RWPE1 (cell line): Measurements from ENCODE around the gene PRDX1.
A peak's percentile ranks its signal among the peaks of the same experiment; 100 is the strongest.

Experiments
- CTCF ChIA-PET: fragments of 350-600 bp; sonication (Branson Sonifier 250); formaldehyde crosslinking; extraction: SDS; loops from one replicate; lab custom pipeline; 2021; lab: Yijun Ruan, JAX
- POLR2A ChIA-PET: fragments of 400-600 bp; formaldehyde crosslinking; extraction: SDS; loops from one replicate; lab custom pipeline; 2020; ENCODE audit warnings: antibody characterized with exemption; ENCODE audit not compliant: low non-redundant PET; lab: Yijun Ruan, JAX
- DNase-seq: peaks from one replicate; pipeline ENCODE4 v3.0.0; 2012; ENCODE audit warnings: low spot score
- H3K27ac ChIP-seq: fragments of 450-650 bp; 2 replicates; pipeline ENCODE4 v1.5.1; 2017
- CTCF ChIP-seq: fragments of 450-650 bp; conservative IDR thresholded peaks from 2 replicates; pipeline ENCODE4 v1.5.1; 2017; ENCODE audit warnings: low read depth, mild to moderate bottlenecking

Gene PRDX1

GRCh38 chr1:45508295-45509151 is 13.2 kb downstream of the PRDX1 start:
- peak overlapping the region; percentile 30 for H3K27ac ChIP-seq
- no peak for TF ChIP-seq CTCF
- no peak for DNase-seq
- ChIA-PET POLR2A (no interaction called here), CTCF (interaction anchor here (0.5 to 0.6 kb wide), 3 partner anchors 8 to 818 kb away, joined by 3 to 7 read pairs (median 5); no protein-coding TSS in a partner anchor)

GRCh38 chr1:45507893-45508292 is 13.8 kb downstream of the PRDX1 start:
- ChIA-PET POLR2A (no interaction called here), CTCF (interaction anchor here (0.5 kb wide), 2 partner anchors 22 to 148 kb away, joined by 3 read pairs; no protein-coding TSS in a partner anchor)
- H3K27ac ChIP-seq: peak overlapping the region; percentile 30
- TF ChIP-seq CTCF: no peak
- no peak for DNase-seq

DNA sequence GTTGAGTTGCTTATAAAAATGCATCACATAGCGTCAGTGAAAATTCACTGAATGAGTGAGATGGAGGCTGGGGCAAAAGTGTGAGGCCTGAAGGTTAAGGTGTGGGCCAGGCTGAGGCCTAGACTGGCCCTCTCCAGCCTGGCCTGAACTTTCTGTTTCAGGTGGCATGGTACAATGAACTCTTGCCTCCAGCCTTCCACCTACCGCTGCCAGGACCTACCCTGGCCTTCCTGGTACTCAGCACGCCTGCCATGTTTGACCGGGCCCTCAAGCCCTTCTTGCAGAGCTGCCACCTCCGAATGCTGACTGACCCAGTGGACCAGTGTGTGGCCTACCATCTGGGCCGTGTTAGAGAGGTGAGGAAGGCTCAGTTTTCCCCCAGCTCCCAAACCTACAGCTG is 14.5 kb downstream of the PRDX1 start:
- DNase-seq: no peak
- TF ChIP-seq CTCF: no peak
- POLR2A ChIA-PET: no interaction called here
- CTCF ChIA-PET: interaction anchor here (0.5 kb wide), 1 partner anchor 23 kb away, joined by 3 read pairs; no protein-coding TSS in a partner anchor
- H3K27ac ChIP-seq: peak overlapping the region; percentile 52

DNA sequence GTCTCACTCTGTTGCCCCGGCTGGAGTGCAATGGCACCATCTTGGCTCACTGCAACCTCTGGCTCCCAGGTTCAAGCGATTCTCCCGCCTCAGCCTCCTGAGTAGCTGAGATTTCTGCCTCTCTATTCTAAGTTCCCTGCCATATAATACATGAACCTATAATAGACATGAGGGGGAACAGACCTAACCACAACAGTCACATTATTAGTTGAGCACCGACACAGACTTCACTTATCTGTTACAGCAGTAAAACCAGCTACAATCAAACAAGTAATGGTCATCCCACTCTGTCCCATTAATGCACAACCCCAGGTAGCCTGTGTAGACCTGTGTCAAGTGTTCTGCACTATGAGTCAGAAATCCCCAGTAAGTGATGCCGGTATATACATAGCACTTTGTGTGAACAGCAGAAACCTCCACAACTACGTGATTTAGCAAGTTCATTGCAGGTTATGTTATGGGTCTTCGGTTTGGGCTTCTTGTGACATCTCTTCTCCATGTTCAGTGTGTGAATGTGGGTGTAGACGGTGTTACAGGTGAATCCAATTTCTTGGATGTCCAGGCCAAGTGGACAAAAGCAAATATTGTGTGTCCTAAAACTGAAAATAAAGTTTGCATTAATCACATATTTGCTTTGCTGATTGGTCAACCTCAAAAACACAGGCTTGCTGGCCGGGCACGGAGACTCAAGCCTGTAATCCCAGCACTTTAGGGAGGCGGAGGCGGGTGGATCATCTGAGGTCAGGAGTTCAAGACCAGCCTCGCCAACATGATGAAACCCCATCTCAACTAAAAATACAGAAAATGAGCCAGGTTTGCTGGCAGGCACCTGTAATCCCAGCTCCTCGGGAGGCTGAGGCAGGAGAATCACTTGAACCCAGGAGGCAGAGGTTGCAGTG is 18.0 kb downstream of the PRDX1 start:
- no peak for TF ChIP-seq CTCF
- POLR2A ChIA-PET: no interaction called here
- no peak for DNase-seq
- CTCF ChIA-PET: no interaction called here
- no peak overlapping the region for H3K27ac ChIP-seq

GRCh38 chr1:45501505-45501859 is 20.2 kb downstream of the PRDX1 start:
- TF ChIP-seq CTCF: no peak
- ChIA-PET POLR2A (no interaction called here), CTCF (interaction anchor here (0.5 to 2.1 kb wide), 5 partner anchors 8 to 69 kb away, joined by 3 to 7 read pairs (median 3); no protein-coding TSS in a partner anchor)
- no peak for DNase-seq
- no peak overlapping the region for H3K27ac ChIP-seq

GRCh38 chr1:45499415-45499769 is 22.3 kb downstream of the PRDX1 start:
- POLR2A ChIA-PET: interaction anchor here (0.6 kb wide), 3 partner anchors 52 to 196 kb away, joined by 3 to 4 read pairs (median 3); no protein-coding TSS in a partner anchor
- CTCF ChIA-PET: no interaction called here

More at GRCh38 chr1:45499415-45499769, 22.3 kb downstream of the PRDX1 start:
- no peak for TF ChIP-seq CTCF
- no peak for DNase-seq
- peak overlapping the region; percentile 74 for H3K27ac ChIP-seq
